ENCODE data around the gene SYNJ1. TPM values are rescaled to one million over a fixed set of nuclear protein-coding genes. Genes with fewer than 3 reads are reported as not detected.
A peak's percentile ranks its signal among the peaks of the same experiment; 100 is the strongest.

SYNJ1 gene
- total and polyA plus RNA-seq, 10 of the 15 experiments (the other 5 are each of a cell fraction or from before 2014, with no cell fraction given): 1.2 to 7.0 (median 3.5) TPM

DNA sequence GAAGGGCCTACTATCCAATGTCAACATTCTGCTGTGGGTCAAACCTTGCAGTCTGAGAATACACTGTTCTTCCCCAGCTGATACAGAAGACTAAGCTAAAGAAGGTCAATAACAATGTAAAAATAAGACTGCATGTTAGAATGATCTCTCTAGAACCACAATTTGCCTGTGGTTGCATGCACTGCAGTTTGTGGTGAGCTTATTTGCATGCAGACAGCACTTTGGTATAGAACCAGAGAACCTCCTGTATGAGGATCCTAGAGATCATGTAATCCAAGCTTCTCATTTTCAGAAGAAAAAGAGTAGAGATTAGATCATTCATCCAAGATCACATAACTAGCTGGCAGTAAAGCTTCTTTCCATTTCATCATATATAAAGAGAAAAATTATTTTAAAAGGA, 15.8 kb downstream of the SYNJ1 start:
- DNase-seq (ENCODE audit: low read depth, low spot score) (peak; percentile 82), FAIRE-seq (peak; percentile 92), ATAC-seq (peak; percentile 100)
- Histone ChIP-seq H3K4me1 (ENCODE audit: control insufficient read depth, insufficient read depth, low read length) (peaks cover 18% of the 10 kb centered on the region), H3K36me3 (ENCODE audit: control insufficient read depth in 2 of 2, insufficient read depth in 2 of 2, low read length in 1 of 2) (no peaks in the 10 kb centered on the region), H3K4me3 (no peak overlapping the region), H3K27ac (ENCODE audit: control insufficient read depth, insufficient read depth) (no peak overlapping the region), H2AFZ (ENCODE audit: control insufficient read depth, low read depth, low read length) (no peak overlapping the region), H4K20me1 (ENCODE audit: control insufficient read depth, insufficient read depth) (no peaks in the 10 kb centered on the region), H3K79me2 (ENCODE audit: control insufficient read depth, insufficient read depth, low read length) (no peaks in the 10 kb centered on the region; the same call in 1 of the 2 replicates), H3K9ac (ENCODE audit: control insufficient read depth, insufficient read depth, low read length) (no peak overlapping the region), H3K9me3 (replicated peaks; ENCODE audit: control insufficient read depth, insufficient read depth, low read length) (no peaks in the 10 kb centered on the region), H3K4me2 (ENCODE audit: control insufficient read depth, insufficient read depth) (peak overlapping the region; percentile 30), H3K27me3 (replicated peaks in 1 of 2; ENCODE audit: control insufficient read depth in 2 of 2, insufficient read depth in 2 of 2, low read length in 1 of 2) (no peaks in the 10 kb centered on the region)
- SMC1A ChIA-PET (ENCODE audit: uncharacterized antibody, unreplicated experiment): interaction anchor here (0.6 to 1.7 kb wide), 9 partner anchors 10 to 114 kb away, joined by 3 to 10 read pairs (median 4); partner anchors contain the start of gene PAXBP1
- BruUV-seq (replicated peaks): no TSS peak
- POLR2A ChIA-PET: interaction anchor here (0.9 to 1.4 kb wide), 3 partner anchors 12 to 100 kb away, joined by 3 to 5 read pairs (median 4); no protein-coding TSS in a partner anchor
- in situ Hi-C loops (cut with MboI) (no loop called here), intact Hi-C loops (cut with micrococcal nuclease; ENCODE audit: unreplicated experiment) (no loop called here)
- CTCF ChIA-PET: interaction anchor here (0.5 to 1.0 kb wide), 6 partner anchors 11 to 650 kb away, joined by 3 to 4 read pairs (median 3); partner anchors contain the start of gene PAXBP1
- RAD21 ChIA-PET (ENCODE audit: unreplicated experiment): interaction anchor here (0.8 to 1.2 kb wide), 4 partner anchors 13 to 100 kb away, joined by 3 to 5 read pairs (median 4); partner anchors contain the start of gene CFAP298
- TF ChIP-seq CEBPB (IDR thresholded peaks at IDR 0.05; ENCODE audit: borderline replicate concordance in 1 of 2, low read depth in 2 of 2, low read length in 2 of 2) (no peak), PAX5 (IDR thresholded peaks at IDR 0.05; ENCODE audit: borderline replicate concordance, low read depth, low read length) (peak; percentile 95), BHLHE40 (IDR thresholded peaks at IDR 0.05; ENCODE audit: borderline replicate concordance in 1 of 2, low read depth in 2 of 2, low read length in 1 of 2) (peak; percentile 73 to 79; a peak in 3 of 4 replicates), MEF2A (IDR thresholded peaks at IDR 0.05; ENCODE audit: insufficient read depth, low read depth, low read length) (0 out of 2 replicates have a peak, but pooled peaks have one; percentile 51), POU2F2 (IDR thresholded peaks at IDR 0.05; ENCODE audit: borderline replicate concordance, low read depth, low read length) (peak; percentile 100), RUNX3 (IDR thresholded peaks at IDR 0.05; ENCODE audit: low read length) (peak; percentile 99), EP300 (IDR thresholded peaks at IDR 0.05; ENCODE audit: borderline replicate concordance in 1 of 2, control insufficient read depth in 1 of 2, low read depth in 2 of 2, low read length in 2 of 2) (peak; percentile 5 to 28; a peak in 1 of 4 replicates), ATF7 (IDR thresholded peaks at IDR 0.05; ENCODE audit: low read depth) (peak; percentile 36; the same call in 1 of the 2 replicates), STAT3 (IDR thresholded peaks at IDR 0.05; ENCODE audit: low read depth, low read length) (0 out of 2 replicates have a peak, but pooled peaks have one; percentile 49), EZH2 (IDR thresholded peaks at IDR 0.05; ENCODE audit: borderline replicate concordance, control insufficient read depth, low read depth, low read length) (0 out of 2 replicates have a peak, but pooled peaks have one; percentile 34), CBX5 (IDR thresholded peaks at IDR 0.05; ENCODE audit: low read depth) (0 out of 2 replicates have a peak, but pooled peaks have one; percentile 32), MTA3 (IDR thresholded peaks at IDR 0.05; ENCODE audit: borderline replicate concordance, low read length) (no peak), CBFB (IDR thresholded peaks at IDR 0.05; ENCODE audit: low read depth) (peak; percentile 96), NR2F1 (conservative IDR thresholded peaks at IDR 0.05) (peak; percentile 37; the same call in 1 of the 2 replicates), ZNF274 (IDR thresholded peaks at IDR 0.05; ENCODE audit: insufficient read depth, insufficient read length) (no peak)
- TF ChIP-seq, protein P1, sequence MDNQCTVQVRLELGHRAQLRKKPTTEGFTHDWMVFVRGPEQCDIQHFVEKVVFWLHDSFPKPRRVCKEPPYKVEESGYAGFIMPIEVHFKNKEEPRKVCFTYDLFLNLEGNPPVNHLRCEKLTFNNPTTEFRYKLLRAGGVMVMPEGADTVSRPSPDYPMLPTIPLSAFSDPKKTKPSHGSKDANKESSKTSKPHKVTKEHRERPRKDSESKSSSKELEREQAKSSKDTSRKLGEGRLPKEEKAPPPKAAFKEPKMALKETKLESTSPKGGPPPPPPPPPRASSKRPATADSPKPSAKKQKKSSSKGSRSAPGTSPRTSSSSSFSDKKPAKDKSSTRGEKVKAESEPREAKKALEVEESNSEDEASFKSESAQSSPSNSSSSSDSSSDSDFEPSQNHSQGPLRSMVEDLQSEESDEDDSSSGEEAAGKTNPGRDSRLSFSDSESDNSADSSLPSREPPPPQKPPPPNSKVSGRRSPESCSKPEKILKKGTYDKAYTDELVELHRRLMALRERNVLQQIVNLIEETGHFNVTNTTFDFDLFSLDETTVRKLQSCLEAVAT (IDR thresholded peaks at IDR 0.05): peak; percentile 92
- TF ChIP-seq, protein P2, sequence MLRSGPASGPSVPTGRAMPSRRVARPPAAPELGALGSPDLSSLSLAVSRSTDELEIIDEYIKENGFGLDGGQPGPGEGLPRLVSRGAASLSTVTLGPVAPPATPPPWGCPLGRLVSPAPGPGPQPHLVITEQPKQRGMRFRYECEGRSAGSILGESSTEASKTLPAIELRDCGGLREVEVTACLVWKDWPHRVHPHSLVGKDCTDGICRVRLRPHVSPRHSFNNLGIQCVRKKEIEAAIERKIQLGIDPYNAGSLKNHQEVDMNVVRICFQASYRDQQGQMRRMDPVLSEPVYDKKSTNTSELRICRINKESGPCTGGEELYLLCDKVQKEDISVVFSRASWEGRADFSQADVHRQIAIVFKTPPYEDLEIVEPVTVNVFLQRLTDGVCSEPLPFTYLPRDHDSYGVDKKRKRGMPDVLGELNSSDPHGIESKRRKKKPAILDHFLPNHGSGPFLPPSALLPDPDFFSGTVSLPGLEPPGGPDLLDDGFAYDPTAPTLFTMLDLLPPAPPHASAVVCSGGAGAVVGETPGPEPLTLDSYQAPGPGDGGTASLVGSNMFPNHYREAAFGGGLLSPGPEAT (IDR thresholded peaks at IDR 0.05; ENCODE audit: low read depth): peak; percentile 44; the same call in 1 of the 2 replicates
- TF ChIP-seq, protein P3, sequence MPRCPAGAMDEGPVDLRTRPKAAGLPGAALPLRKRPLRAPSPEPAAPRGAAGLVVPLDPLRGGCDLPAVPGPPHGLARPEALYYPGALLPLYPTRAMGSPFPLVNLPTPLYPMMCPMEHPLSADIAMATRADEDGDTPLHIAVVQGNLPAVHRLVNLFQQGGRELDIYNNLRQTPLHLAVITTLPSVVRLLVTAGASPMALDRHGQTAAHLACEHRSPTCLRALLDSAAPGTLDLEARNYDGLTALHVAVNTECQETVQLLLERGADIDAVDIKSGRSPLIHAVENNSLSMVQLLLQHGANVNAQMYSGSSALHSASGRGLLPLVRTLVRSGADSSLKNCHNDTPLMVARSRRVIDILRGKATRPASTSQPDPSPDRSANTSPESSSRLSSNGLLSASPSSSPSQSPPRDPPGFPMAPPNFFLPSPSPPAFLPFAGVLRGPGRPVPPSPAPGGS (IDR thresholded peaks at IDR 0.05; ENCODE audit: borderline replicate concordance, insufficient read depth, low read depth, low read length, poor library complexity, severe bottlenecking): no peak
